Measurements from ENCODE around the gene ABTB1. TPM values are rescaled to one million over a fixed set of nuclear protein-coding genes. Genes with fewer than 3 reads are reported as not detected.

The ABTB1 gene
- total RNA-seq, 1 donor from 2014 or later: 12.2 TPM

GRCh38 chr3:127692501-127693335 lies 20.0 kb downstream of the ABTB1 start:
- no peak overlapping the region for H3K4me3 Mint-ChIP-seq (ENCODE audit: low read depth)
- H3K4me1 Mint-ChIP-seq (ENCODE audit: low read depth): peaks cover 1% of the 10 kb centered on the region
- H3K27ac Mint-ChIP-seq: no peak overlapping the region
- peaks cover 5% of the 10 kb centered on the region for H3K27me3 Mint-ChIP-seq
- DNase-seq (ENCODE audit: low spot score, unreplicated experiment): no peak
- H3K9me3 Mint-ChIP-seq (ENCODE audit: low read depth): no peaks in the 10 kb centered on the region
- no peaks in the 10 kb centered on the region for H3K36me3 Mint-ChIP-seq (ENCODE audit: insufficient read depth)
- no peak for TF ChIP-seq CTCF (IDR thresholded peaks at IDR 0.05; ENCODE audit: unreplicated experiment)

- H3K27ac Mint-ChIP-seq: no peak overlapping the region
- peaks cover 1% of the 10 kb centered on the region for H3K4me1 Mint-ChIP-seq (ENCODE audit: low read depth)
- DNase-seq (ENCODE audit: low spot score, unreplicated experiment): no peak
- TF ChIP-seq CTCF (IDR thresholded peaks at IDR 0.05; ENCODE audit: unreplicated experiment): no peak
- H3K36me3 Mint-ChIP-seq (ENCODE audit: insufficient read depth): no peaks in the 10 kb centered on the region
- H3K27me3 Mint-ChIP-seq: peaks cover 5% of the 10 kb centered on the region
- H3K4me3 Mint-ChIP-seq (ENCODE audit: low read depth): no peak overlapping the region
- H3K9me3 Mint-ChIP-seq (ENCODE audit: low read depth): no peaks in the 10 kb centered on the region
These were observed 20.6 kb downstream of the ABTB1 start for GRCh38 chr3:127693336-127693843.

- H3K36me3 Mint-ChIP-seq (ENCODE audit: insufficient read depth): no peaks in the 10 kb centered on the region
- no peaks in the 10 kb centered on the region for H3K9me3 Mint-ChIP-seq (ENCODE audit: low read depth)
- peaks cover 1% of the 10 kb centered on the region for H3K4me1 Mint-ChIP-seq (ENCODE audit: low read depth)
- H3K4me3 Mint-ChIP-seq (ENCODE audit: low read depth): no peak overlapping the region
- TF ChIP-seq CTCF (IDR thresholded peaks at IDR 0.05; ENCODE audit: unreplicated experiment): peak; percentile 21
- H3K27ac Mint-ChIP-seq: no peak overlapping the region
- H3K27me3 Mint-ChIP-seq: peaks cover 8% of the 10 kb centered on the region
- no peak for DNase-seq (ENCODE audit: low spot score, unreplicated experiment)
These were observed 21.9 kb downstream of the ABTB1 start for GRCh38 chr3:127694467-127695215.

DNA sequence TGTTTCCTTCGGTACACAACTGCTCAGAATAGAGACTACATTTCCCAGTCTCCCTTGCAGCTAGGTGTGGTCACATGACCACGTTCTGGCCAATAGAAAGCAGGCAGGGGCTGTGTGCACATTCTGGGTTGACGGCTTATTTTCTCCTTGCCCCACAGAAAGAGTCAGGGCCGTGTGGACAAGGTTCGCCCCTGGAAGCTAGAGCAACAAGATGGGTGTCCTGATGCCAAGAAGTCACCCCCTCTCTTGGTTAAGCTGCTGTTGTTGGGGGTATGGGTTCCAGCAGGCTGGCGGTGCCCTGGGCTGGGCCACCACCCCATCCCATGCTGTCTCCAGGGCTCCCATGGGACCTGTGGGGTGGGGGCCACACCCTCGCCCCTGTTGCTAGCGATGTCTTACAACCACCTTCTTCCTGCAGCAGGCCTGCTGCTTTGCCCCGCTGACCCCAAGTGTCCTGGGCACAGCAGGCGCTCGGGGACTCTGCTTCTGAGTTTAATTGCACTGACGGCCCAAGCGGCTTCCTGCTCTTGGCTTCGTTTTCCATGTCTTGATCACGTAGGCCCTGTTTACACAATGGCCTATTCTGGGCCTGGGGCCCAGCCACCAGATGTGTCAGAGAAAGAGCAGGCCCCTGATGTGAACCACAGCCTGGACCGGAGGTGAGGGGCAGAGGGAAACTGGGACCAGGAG lies 24.9 kb downstream of the ABTB1 start:
- Mint-ChIP-seq H3K27ac (no peak overlapping the region), H3K9me3 (ENCODE audit: low read depth) (no peaks in the 10 kb centered on the region), H3K4me3 (ENCODE audit: low read depth) (no peak overlapping the region), H3K36me3 (ENCODE audit: insufficient read depth) (no peaks in the 10 kb centered on the region), H3K27me3 (peaks cover 8% of the 10 kb centered on the region), H3K4me1 (ENCODE audit: low read depth) (no peaks in the 10 kb centered on the region)
- no peak for DNase-seq (ENCODE audit: low spot score, unreplicated experiment)
- no peak for TF ChIP-seq CTCF (IDR thresholded peaks at IDR 0.05; ENCODE audit: unreplicated experiment)

DNA sequence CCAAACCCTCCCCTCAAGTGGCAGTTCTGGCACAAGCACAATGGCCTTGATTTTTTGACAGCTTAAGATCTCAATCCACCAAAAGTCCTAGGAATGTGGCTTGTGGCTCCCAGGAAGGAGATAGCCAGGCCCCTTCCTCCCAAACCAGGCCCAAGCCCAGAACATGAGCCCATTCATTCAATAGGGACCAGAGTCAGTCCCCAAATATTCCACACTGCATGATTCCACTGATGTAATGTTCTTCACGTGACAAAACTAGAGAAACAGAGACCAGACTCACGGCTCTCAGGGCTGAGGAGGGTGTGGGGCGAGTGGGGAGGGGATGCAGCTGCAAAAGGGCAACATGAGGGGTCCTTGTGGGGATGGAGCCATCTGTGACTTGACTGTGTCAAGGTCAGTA lies 25.5 kb downstream of the ABTB1 start:
- TF ChIP-seq CTCF (IDR thresholded peaks at IDR 0.05; ENCODE audit: unreplicated experiment): no peak
- peaks cover 3% of the 10 kb centered on the region for H3K9me3 Mint-ChIP-seq (ENCODE audit: low read depth)
- H3K4me1 Mint-ChIP-seq (ENCODE audit: low read depth): no peaks in the 10 kb centered on the region
- no peak overlapping the region for H3K27ac Mint-ChIP-seq
- no peak for DNase-seq (ENCODE audit: low spot score, unreplicated experiment)
- no peak overlapping the region for H3K4me3 Mint-ChIP-seq (ENCODE audit: low read depth)
- peaks cover 11% of the 10 kb centered on the region for H3K27me3 Mint-ChIP-seq
- no peaks in the 10 kb centered on the region for H3K36me3 Mint-ChIP-seq (ENCODE audit: insufficient read depth)
